ENCODE data around the gene PPIL3.
"Not testable (repeated sequence)": the region's sequence is repeated elsewhere in the genome, so short reads cannot be mapped to it uniquely, and the experiment has no call there.

PPIL3 gene

GRCh38 chr2:200899482-200899881, 10.6 kb upstream of the PPIL3 start:
- Histone ChIP-seq H3K27ac (no peak overlapping the region), H4K20me1 (no peaks in the 10 kb centered on the region), H3K36me3 (peaks cover 74% of the 10 kb centered on the region), H3K4me3 (no peak overlapping the region), H3K9me3 (no peaks in the 10 kb centered on the region), H3K4me2 (no peak overlapping the region), H3K4me1 (no peaks in the 10 kb centered on the region), H3K27me3 (no peaks in the 10 kb centered on the region), H3K9ac (no peak overlapping the region)
- TF ChIP-seq Cebpa-rat (IDR thresholded peaks at IDR 0.05) = no peak

- not testable (repeated sequence) for H4K20me1 ChIP-seq, H3K27ac ChIP-seq, H3K9ac ChIP-seq, H3K9me3 ChIP-seq, H3K4me2 ChIP-seq, H3K4me3 ChIP-seq, H3K4me1 ChIP-seq, H3K27me3 ChIP-seq
- peaks cover 84% of the 10 kb centered on the region for H3K36me3 ChIP-seq
These were observed 7.1 kb downstream of the PPIL3 start for GRCh38 chr2:200881715-200882249.

GRCh38 chr2:200878289-200878880, 10.5 kb downstream of the PPIL3 start:
- H3K27ac ChIP-seq = no peak overlapping the region

GRCh38 chr2:200877443-200877842, 11.4 kb downstream of the PPIL3 start:
- Histone ChIP-seq H3K4me2 (no peak overlapping the region), H3K27me3 (no peaks in the 10 kb centered on the region), H3K36me3 (peaks cover 95% of the 10 kb centered on the region), H3K4me3 (no peak overlapping the region), H3K9me3 (no peaks in the 10 kb centered on the region), H4K20me1 (no peaks in the 10 kb centered on the region), H3K4me1 (no peaks in the 10 kb centered on the region), H3K27ac (no peak overlapping the region), H3K9ac (no peak overlapping the region)
- no peak for TF ChIP-seq Cebpa-rat (IDR thresholded peaks at IDR 0.05)

More at GRCh38 chr2:200878289-200878880, 10.5 kb downstream of the PPIL3 start:
- Histone ChIP-seq H3K9ac (no peak overlapping the region), H4K20me1 (no peaks in the 10 kb centered on the region), H3K36me3 (peaks cover 95% of the 10 kb centered on the region), H3K4me1 (no peaks in the 10 kb centered on the region), H3K4me3 (no peak overlapping the region), H3K4me2 (no peak overlapping the region), H3K9me3 (no peaks in the 10 kb centered on the region), H3K27me3 (no peaks in the 10 kb centered on the region)
- TF ChIP-seq Cebpa-rat (IDR thresholded peaks at IDR 0.05) = no peak

- Histone ChIP-seq H3K9me3 (no peaks in the 10 kb centered on the region), H3K27me3 (no peaks in the 10 kb centered on the region), H3K4me1 (no peaks in the 10 kb centered on the region; the same call in 1 of the 2 replicates), H3K27ac (no peak overlapping the region), H3K36me3 (peaks cover 84% of the 10 kb centered on the region), H3K4me2 (no peak overlapping the region), H4K20me1 (no peaks in the 10 kb centered on the region), H3K9ac (no peak overlapping the region), H3K4me3 (no peak overlapping the region)
- no peak for TF ChIP-seq Cebpa-rat (IDR thresholded peaks at IDR 0.05)
These were observed 15.3 kb downstream of the PPIL3 start for GRCh38 chr2:200873560-200873959.

GRCh38 chr2:200871151-200871550, 17.7 kb downstream of the PPIL3 start:
- Histone ChIP-seq H3K9me3 (no peaks in the 10 kb centered on the region), H3K4me3 (no peak overlapping the region), H3K36me3 (peaks cover 63% of the 10 kb centered on the region), H3K9ac (no peak overlapping the region), H3K27me3 (no peaks in the 10 kb centered on the region), H4K20me1 (no peaks in the 10 kb centered on the region), H3K27ac (no peak overlapping the region), H3K4me2 (no peak overlapping the region), H3K4me1 (no peaks in the 10 kb centered on the region; the same call in 1 of the 2 replicates)
- peak; percentile 30; the same call in 1 of the 2 replicates for TF ChIP-seq Cebpa-rat (IDR thresholded peaks at IDR 0.05)

GRCh38 chr2:200869014-200869413, 19.9 kb downstream of the PPIL3 start:
- no peak overlapping the region for H3K9ac ChIP-seq
- H3K9me3 ChIP-seq = no peaks in the 10 kb centered on the region
- no peak overlapping the region for H3K4me3 ChIP-seq
- peaks cover 43% of the 10 kb centered on the region for H3K36me3 ChIP-seq
- TF ChIP-seq Cebpa-rat (IDR thresholded peaks at IDR 0.05) = no peak
- H3K4me2 ChIP-seq = no peak overlapping the region
- H4K20me1 ChIP-seq = no peaks in the 10 kb centered on the region
- H3K27me3 ChIP-seq = no peaks in the 10 kb centered on the region
- H3K4me1 ChIP-seq = peaks cover 7% of the 10 kb centered on the region
- H3K27ac ChIP-seq = no peak overlapping the region

- Histone ChIP-seq H3K27me3 (no peaks in the 10 kb centered on the region), H3K36me3 (peaks cover 18% of the 10 kb centered on the region), H4K20me1 (peaks cover 43% of the 10 kb centered on the region), H3K4me2 (peak within 1 kb of the TSS; percentile 87), H3K9ac (peak within 1 kb of the TSS; percentile 100), H3K4me3 (peak within 1 kb of the TSS; percentile 96), H3K27ac (peak within 1 kb of the TSS; percentile 100), H3K9me3 (no peaks in the 10 kb centered on the region), H3K4me1 (peaks cover 24% of the 10 kb centered on the region)
- TF ChIP-seq Cebpa-rat (IDR thresholded peaks at IDR 0.05) = no peak
These were observed 24.5 kb downstream of the PPIL3 start, which contains the start of gene CLK1 for GRCh38 chr2:200864176-200865034. Gene CLK1, minus strand, starts transcription at chr2:200864658. Its CDS starts 2,796 bp downstream, at chr2:200861862.

- Histone ChIP-seq H3K36me3 (peaks cover 22% of the 10 kb centered on the region), H3K4me1 (peaks cover 24% of the 10 kb centered on the region), H3K4me2 (peak overlapping the region; percentile 87), H3K27ac (peak overlapping the region; percentile 100), H3K9me3 (no peaks in the 10 kb centered on the region), H3K9ac (peak overlapping the region; percentile 100), H3K4me3 (peak overlapping the region; percentile 96), H4K20me1 (peaks cover 49% of the 10 kb centered on the region), H3K27me3 (no peaks in the 10 kb centered on the region)
- no peak for TF ChIP-seq Cebpa-rat (IDR thresholded peaks at IDR 0.05)
These were observed 25.1 kb downstream of the PPIL3 start for GRCh38 chr2:200863782-200864175.

GRCh38 chr2:200862532-200863000, 26.3 kb downstream of the PPIL3 start:
- peaks cover 61% of the 10 kb centered on the region for H4K20me1 ChIP-seq
- H3K27ac ChIP-seq = peak overlapping the region; percentile 100
- no peaks in the 10 kb centered on the region for H3K27me3 ChIP-seq
- H3K36me3 ChIP-seq = peaks cover 34% of the 10 kb centered on the region
- H3K9ac ChIP-seq = peak overlapping the region; percentile 100
- no peak for TF ChIP-seq Cebpa-rat (IDR thresholded peaks at IDR 0.05)
- no peaks in the 10 kb centered on the region for H3K9me3 ChIP-seq
- H3K4me1 ChIP-seq = peaks cover 24% of the 10 kb centered on the region
- peak overlapping the region; percentile 96 for H3K4me3 ChIP-seq
- peak overlapping the region; percentile 87 for H3K4me2 ChIP-seq

Measured in BLaER1 (cell line).